Measurements from ENCODE around the gene CERS2. TPM values are rescaled to one million over a fixed set of nuclear protein-coding genes. Genes with fewer than 3 reads are reported as not detected.

CERS2 gene
- total and polyA plus RNA-seq, 2 of the 13 experiments (the other 11 are each of a cell fraction or from before 2014, with no cell fraction given) = 269 to 298 TPM

DNA sequence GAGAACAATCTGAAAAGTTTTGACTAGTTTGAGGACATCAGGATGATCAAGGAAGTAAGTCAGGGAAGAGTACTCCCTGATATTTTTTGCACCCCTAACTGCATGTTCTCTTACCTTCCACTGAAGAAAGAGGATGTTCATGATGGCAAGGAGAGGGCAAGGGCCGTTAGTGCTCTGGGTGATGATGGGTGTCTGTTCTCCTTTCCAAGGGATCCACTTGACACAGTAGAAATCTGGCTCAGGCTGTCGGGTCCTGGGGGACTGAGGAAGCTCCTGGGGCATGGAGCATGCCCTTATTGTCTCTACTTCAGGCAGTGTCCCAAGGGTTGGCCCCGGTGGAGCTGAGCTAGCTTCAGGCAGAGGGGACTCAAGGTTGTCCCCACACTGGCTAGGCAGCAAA is 27.4 kb upstream of the CERS2 start:
- in situ Hi-C loops (cut with HindIII; ENCODE audit: extremely low pct_ligation_motif_present, low pct_unique_long_range_greater_than_20kb) (no loop called here), intact Hi-C loops (cut with micrococcal nuclease; ENCODE audit: unreplicated experiment) (no loop called here)
- H4K20me1 ChIP-seq (ENCODE audit: insufficient read depth, low read length) = no peaks in the 10 kb centered on the region
- H3K9ac ChIP-seq (ENCODE audit: insufficient read depth, low read depth, low read length) = no peak overlapping the region
- BruUV-seq (replicated peaks) = no TSS peak
- no peaks in the 10 kb centered on the region for H3K9me3 ChIP-seq (ENCODE audit: low read length)
- H3K4me3 ChIP-seq (replicated peaks in 1 of 3; ENCODE audit: insufficient read depth in 1 of 3, low read depth in 2 of 3, low read length in 3 of 3) = no peak overlapping the region
- no peak for ATAC-seq
- peaks cover 55% of the 10 kb centered on the region for H3K4me1 ChIP-seq (ENCODE audit: insufficient read depth, low read length)
- DNase-seq (ENCODE audit: low spot score) = no peak
- ChIA-PET POLR2A (interaction anchor here (1.9 to 9.1 kb wide), 4 partner anchors 11 to 31 kb away, joined by 5 to 150 read pairs (median 8); partner anchors contain the start of gene ANXA9), CTCF (ENCODE audit: low intra/inter-chr PET ratio, low total read pairs) (no interaction called here)
- peaks cover 10 to 34% of the 10 kb centered on the region in 2 experiments; a peak in 4 of 5 replicates for H3K36me3 ChIP-seq (replicated peaks in 1 of 2; ENCODE audit: control insufficient read depth in 1 of 2, insufficient read depth in 2 of 2, low read length in 2 of 2)
- no peak for TF ChIP-seq ZSCAN21 (CRISPR knock-in tag; IDR thresholded peaks at IDR 0.05; ENCODE audit: borderline replicate concordance)
- no peak for TF ChIP-seq ZNF768 (CRISPR knock-in tag; IDR thresholded peaks at IDR 0.05)
- TF ChIP-seq, protein P1, sequence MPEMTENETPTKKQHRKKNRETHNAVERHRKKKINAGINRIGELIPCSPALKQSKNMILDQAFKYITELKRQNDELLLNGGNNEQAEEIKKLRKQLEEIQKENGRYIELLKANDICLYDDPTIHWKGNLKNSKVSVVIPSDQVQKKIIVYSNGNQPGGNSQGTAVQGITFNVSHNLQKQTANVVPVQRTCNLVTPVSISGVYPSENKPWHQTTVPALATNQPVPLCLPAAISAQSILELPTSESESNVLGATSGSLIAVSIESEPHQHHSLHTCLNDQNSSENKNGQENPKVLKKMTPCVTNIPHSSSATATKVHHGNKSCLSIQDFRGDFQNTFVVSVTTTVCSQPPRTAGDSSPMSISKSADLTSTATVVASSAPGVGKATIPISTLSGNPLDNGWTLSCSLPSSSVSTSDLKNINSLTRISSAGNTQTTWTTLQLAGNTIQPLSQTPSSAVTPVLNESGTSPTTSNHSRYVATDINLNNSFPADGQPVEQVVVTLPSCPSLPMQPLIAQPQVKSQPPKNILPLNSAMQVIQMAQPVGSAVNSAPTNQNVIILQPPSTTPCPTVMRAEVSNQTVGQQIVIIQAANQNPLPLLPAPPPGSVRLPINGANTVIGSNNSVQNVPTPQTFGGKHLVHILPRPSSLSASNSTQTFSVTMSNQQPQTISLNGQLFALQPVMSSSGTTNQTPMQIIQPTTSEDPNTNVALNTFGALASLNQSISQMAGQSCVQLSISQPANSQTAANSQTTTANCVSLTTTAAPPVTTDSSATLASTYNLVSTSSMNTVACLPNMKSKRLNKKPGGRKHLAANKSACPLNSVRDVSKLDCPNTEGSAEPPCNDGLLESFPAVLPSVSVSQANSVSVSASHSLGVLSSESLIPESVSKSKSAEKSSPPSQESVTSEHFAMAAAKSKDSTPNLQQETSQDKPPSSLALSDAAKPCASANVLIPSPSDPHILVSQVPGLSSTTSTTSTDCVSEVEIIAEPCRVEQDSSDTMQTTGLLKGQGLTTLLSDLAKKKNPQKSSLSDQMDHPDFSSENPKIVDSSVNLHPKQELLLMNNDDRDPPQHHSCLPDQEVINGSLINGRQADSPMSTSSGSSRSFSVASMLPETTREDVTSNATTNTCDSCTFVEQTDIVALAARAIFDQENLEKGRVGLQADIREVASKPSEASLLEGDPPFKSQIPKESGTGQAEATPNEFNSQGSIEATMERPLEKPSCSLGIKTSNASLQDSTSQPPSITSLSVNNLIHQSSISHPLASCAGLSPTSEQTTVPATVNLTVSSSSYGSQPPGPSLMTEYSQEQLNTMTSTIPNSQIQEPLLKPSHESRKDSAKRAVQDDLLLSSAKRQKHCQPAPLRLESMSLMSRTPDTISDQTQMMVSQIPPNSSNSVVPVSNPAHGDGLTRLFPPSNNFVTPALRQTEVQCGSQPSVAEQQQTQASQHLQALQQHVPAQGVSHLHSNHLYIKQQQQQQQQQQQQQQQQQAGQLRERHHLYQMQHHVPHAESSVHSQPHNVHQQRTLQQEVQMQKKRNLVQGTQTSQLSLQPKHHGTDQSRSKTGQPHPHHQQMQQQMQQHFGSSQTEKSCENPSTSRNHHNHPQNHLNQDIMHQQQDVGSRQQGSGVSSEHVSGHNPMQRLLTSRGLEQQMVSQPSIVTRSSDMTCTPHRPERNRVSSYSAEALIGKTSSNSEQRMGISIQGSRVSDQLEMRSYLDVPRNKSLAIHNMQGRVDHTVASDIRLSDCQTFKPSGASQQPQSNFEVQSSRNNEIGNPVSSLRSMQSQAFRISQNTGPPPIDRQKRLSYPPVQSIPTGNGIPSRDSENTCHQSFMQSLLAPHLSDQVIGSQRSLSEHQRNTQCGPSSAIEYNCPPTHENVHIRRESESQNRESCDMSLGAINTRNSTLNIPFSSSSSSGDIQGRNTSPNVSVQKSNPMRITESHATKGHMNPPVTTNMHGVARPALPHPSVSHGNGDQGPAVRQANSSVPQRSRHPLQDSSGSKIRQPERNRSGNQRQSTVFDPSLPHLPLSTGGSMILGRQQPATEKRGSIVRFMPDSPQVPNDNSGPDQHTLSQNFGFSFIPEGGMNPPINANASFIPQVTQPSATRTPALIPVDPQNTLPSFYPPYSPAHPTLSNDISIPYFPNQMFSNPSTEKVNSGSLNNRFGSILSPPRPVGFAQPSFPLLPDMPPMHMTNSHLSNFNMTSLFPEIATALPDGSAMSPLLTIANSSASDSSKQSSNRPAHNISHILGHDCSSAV (CRISPR knock-in tag; IDR thresholded peaks at IDR 0.05; ENCODE audit: borderline replicate concordance) = no peak
- no peak for TF ChIP-seq ZSCAN29 (CRISPR knock-in tag; conservative IDR thresholded peaks at IDR 0.05)
- TF ChIP-seq NCOA2 (CRISPR knock-in tag; IDR thresholded peaks at IDR 0.05) = no peak
- no peak for TF ChIP-seq ZNF530 (CRISPR knock-in tag; IDR thresholded peaks at IDR 0.05; ENCODE audit: low read depth)
- TF ChIP-seq ZSCAN12 (CRISPR knock-in tag; IDR thresholded peaks at IDR 0.05) = no peak
- no peak for TF ChIP-seq IRX3 (CRISPR knock-in tag; IDR thresholded peaks at IDR 0.05; ENCODE audit: borderline replicate concordance, low read depth)
- no peak for TF ChIP-seq SIX4 (CRISPR knock-in tag; IDR thresholded peaks at IDR 0.05)
- TF ChIP-seq ZNF777 (CRISPR knock-in tag; IDR thresholded peaks at IDR 0.05) = no peak
- TF ChIP-seq KLF12 (CRISPR knock-in tag; IDR thresholded peaks at IDR 0.05; ENCODE audit: borderline replicate concordance) = no peak
- TF ChIP-seq YEATS4 (CRISPR knock-in tag; IDR thresholded peaks at IDR 0.05; ENCODE audit: borderline replicate concordance) = no peak
- TF ChIP-seq ZNF512 (CRISPR knock-in tag; IDR thresholded peaks at IDR 0.05) = no peak
- TF ChIP-seq SRY (CRISPR knock-in tag; IDR thresholded peaks at IDR 0.05) = no peak
- H3K27me3 ChIP-seq (ENCODE audit: control insufficient read depth in 1 of 2, insufficient read depth in 2 of 2, low read length in 2 of 2) = no peaks in the 10 kb centered on the region; a peak in 1 of 5 replicates
- H3K79me2 ChIP-seq (ENCODE audit: insufficient read depth, low read length) = peaks cover 15% of the 10 kb centered on the region
- no peak for FAIRE-seq
- no peak overlapping the region for H2AFZ ChIP-seq (ENCODE audit: low read length)
- H3K27ac ChIP-seq (ENCODE audit: extremely low read length, insufficient read depth, low read length) = no peak overlapping the region
- 94% methylated on average over 2 of the region's 3 CpGs for WGBS (ENCODE audit: low lambda C conversion rate)
- peak overlapping the region; percentile 65; the same call in 1 of the 2 replicates for H3K4me2 ChIP-seq (ENCODE audit: low read depth, low read length)
